GM21576 (cell line): Measurements from ENCODE around the gene TUBAL3.

Source experiments
- ATAC-seq: cut with Tn5 transposase; IDR thresholded peaks from one replicate; pipeline ENCODE4 v1.9.1; 2021; ENCODE audit warnings: mild to moderate bottlenecking, moderate library complexity; ENCODE audit not compliant: unreplicated experiment

TUBAL3 gene

DNA sequence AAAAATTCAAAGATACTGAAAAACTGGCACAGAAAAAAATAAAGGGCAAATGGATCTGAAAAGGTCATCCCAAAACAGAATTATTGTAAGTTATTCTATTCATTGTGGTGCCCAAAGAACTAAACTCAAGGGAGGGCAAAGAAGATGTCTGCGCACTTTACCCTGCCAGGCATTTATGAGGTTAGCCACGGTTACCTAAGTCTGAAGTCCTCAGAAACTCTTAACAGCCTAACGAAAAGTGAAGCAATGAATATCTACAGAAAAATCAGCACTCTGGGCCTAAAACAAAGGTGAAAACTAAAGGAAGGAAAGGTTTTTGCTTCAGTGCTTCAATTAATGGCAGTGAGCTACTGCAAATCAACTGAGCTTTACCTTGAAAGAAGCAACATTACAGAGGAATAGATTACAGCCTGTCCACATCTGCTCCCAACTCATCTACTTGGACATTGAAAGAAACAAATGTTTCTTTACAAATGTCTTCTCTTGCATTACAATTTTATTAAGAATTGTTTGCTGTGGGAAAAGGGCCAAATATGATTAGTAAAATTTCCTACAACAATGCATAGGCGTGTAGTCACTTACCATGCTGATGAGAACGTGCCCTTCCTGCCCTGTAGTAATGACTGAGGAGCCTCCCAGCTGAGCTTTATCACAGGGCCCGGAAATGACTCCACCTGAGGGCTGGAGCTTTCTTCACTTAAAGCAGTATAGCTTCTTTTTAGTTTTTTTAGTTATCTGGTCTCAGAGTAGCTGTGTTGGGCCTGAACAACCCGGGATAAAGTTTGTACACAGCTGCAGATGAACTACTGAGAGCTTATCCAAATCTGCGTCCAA lies at the start of gene TUBAL3:
TUBAL3 (minus strand) TSS at position 621 of the 834 bp plus-strand sequence; CDS start at position 585, 36 bp downstream.
- no peak for ATAC-seq

DNA sequence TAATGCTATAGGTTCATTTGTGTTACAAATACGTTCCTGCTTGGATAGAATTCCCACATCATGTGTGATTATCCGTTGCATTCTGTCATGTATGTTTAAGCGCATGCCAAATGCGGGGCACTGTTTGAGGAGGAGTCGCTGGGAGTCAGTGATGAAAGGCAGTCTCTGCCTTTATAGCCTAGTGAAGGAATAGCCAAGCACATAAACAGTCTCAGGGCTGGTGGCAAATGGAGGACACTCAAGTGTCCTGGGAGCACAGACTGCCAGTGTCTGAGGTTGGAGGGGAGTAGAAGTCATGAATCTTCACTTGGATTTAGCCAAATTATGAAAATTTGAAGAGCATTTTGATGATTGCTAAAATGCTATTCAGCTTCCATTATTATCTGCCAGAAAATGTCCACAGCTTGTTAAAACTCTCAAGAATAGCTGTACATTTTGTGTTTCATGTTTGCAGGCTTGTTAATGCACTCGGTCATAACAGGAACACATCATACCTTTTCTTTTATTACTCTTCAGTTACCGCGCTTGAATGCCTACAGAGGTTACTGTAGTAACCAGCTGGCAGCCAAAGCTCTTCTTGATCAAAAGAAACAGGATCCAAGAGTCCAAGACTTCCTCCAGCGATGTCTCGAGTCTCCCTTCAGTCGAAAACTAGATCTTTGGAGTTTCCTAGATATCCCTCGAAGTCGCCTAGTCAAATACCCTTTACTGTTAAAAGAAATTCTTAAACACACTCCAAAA lies 49.3 kb upstream of the TUBAL3 start:
- no peak for ATAC-seq

DNA sequence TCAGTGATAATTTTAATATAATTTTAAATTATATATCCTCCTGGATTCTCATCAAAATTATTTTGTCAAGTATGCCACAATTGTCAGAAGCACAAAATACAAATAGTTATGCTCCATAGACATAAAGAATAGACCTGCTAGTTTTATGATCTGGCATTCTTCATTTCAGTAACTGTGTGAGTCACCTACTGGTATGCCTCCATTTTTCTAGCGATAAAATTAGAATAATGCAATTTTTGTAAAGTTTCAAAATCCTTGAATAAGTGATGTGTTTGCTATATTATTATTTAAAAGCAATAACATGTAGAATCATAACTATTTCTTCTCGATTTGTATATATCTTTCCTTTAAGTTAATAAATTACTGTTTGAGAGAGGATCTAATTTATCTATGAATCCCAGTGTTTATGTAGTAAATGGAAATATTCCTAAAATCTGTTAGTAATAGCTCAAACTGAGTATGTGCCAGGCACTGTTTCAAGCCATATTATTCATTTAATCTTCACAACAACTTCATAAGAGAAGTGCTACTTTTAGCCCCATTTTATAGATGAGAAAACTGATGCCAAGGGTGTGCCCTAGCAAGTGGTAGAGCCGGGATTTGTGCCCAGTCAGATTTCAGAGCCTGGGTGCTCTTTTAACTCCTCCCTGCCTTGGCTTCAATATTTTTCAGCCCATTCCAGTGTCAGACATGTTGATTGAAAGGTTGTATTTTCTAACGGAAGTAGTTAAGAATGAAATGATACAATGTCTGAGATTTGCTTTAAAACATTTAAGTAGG lies 46.2 kb upstream of the TUBAL3 start:
- no peak for ATAC-seq

DNA sequence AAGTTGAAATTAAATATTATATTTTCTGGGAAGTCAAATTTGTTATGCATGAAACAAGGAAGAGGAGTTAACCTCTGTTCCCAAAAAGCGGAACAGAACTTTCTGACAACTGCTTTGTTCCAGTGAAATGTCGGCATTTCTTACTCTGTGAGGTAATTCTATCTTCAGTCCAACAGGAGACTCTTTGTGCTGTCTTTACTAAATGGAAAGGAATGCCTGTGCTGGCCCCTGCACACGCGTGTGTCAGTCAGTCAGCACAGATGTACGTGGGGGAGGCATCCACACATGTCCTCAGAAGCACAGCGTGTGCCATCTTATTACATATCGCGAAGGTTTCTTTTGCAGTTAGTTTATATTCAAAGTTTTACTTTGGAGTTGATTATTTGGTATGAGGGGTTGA lies 45.2 kb upstream of the TUBAL3 start:
- ATAC-seq, result no peak

DNA sequence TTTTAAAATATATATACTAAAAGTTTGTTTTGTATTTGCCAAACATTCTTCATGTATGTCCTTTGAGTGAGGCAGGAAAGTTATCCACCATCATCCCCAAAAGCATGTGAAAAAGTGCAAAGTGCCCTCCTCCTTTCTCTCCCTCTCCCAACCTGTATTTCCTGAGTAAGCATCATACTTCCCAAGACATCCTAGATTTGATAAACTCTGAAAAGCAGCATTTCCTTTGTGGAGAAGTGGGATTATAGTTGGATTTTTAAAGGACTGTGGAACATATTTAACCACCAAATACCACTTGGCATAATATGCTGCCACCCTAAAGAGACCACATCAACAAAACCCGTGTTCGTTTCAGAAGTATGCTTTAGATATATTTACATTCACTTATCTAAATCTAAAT lies 44.6 kb upstream of the TUBAL3 start:
- ATAC-seq, result no peak

DNA sequence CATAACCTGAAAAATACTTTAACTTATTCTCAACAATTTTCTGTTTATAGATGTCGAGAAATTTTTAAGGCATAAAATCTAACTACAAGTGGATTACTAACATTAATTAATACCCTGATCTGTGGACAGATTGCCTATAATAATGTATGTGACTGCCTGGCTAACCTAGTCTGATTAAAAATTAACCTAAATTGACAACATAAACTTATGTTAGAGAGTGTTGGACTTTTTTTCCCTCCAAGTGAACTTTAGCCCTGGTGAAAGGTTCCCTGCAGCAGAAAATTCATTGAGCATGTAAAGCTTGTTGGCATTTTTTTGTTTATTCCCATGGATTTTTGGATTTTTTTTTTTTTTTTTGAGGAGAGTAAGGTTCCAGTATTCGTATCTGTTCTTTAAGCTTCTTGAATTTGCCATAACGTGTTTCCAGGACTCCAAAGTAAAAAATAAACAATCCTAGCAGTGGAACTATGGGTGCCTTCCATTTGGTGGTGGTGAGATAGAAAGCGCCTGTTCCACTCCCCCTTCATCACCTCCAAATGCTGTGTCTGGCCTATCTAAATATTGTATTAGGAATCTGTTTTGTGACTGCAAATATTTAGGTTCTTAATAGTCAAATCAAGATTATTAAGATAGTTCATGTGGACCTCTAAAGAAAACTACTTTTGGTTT lies 43.8 kb upstream of the TUBAL3 start:
- no peak for ATAC-seq

DNA sequence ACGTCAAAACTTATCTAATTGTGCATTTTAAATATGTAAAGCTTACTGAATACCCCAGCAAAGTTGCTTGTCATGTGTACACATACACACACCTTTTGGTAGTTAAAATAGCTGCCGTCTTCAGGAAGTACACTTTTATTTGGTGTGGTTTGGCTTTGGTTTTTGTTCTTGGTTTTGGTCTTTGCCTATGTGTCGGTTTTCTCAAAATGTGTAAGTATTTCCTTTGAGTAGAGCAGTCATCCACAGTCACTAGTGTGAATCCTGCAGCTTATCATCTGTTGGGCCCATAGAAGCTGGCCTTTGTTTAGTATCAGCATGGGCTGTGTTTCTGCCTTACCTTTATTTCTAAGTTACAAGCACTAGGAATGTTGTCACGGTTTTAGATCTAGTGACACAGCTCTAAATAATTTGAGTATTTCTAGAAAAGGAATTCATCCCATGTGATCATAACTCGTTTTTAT lies 43.0 kb upstream of the TUBAL3 start:
- peak; percentile 57 for ATAC-seq

DNA sequence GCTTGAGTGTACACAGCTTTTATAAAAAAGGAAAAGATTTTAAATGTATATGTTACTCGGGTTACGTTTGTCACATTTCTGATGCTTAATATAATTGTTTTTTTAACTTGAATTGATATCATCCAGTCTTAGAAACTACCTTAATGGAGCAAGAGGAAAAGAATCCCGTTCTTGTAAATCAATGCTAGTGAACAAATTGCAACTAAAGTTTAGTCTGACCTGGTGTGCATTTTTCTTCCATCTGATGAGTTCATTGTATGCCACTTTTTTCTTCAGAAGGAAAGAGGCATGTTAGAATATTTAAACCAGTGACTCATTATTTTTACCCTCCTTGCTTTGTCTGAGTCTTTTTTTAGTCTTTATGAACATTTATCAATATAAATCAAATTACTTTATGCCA lies 42.4 kb upstream of the TUBAL3 start:
- no peak for ATAC-seq

DNA sequence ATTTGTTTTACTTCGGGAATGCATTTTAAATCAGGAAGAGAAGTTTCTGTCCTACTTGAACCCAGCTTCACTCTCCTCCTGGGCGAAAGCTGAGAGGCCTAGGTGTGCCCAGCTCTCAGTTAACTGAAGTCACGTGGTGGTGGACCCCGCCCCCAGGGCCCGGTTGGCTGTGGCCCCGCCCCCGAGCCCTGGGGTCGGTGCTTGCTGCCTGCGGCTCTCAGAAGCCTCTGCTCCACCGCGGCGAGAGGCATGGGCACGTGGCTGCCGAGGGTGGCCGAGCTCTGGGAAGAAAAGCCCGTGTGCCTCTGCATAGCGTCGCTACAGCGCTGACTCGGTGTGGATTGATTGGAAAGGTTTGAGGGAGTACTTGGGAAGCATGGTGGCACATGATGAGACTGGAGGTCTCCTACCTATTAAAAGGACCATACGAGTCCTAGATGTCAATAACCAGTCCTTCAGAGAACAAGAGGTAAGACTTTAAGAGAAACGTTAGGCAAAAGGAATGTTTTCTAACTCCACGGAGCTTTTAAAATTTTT lies 41.8 kb upstream of the TUBAL3 start:
- ATAC-seq, result no peak

DNA sequence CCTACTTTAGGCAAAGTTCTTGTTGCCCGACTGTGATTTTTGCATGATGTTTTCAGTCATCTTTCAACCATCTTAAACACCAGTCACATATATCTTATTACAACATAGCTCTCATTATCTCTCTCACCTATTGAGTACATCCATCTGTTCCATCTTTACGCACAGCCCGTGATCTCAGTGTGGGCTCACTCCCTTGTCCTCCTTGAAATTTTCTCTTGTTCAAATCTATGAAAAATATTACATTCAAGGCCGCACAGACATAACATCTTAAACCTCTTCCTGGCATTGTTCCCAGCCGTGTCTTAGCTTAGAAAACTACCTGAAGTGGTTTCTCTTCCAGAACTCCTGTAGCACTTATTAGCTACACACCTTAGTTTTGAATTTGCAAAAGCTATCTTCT lies 40.4 kb upstream of the TUBAL3 start:
- ATAC-seq, result no peak

DNA sequence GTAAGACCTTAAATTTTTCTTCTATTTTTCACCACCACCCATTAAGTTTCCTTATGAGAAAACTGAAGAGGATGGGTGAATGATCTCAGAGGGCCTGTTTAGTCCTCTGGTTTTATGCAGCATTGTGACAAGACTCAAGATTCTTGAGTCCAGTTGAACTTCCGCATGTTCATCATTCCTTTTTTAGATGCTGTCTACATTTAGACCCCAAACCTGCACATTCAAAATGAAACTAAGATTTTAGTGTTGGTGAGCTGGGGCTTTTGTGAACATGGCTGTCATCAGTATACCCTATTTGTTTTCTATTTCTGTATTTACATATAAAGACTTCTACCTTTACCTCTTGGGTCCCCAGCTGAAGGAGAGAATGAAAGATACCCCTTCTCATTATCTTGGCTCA lies 38.8 kb upstream of the TUBAL3 start:
- peak; percentile 67 for ATAC-seq

DNA sequence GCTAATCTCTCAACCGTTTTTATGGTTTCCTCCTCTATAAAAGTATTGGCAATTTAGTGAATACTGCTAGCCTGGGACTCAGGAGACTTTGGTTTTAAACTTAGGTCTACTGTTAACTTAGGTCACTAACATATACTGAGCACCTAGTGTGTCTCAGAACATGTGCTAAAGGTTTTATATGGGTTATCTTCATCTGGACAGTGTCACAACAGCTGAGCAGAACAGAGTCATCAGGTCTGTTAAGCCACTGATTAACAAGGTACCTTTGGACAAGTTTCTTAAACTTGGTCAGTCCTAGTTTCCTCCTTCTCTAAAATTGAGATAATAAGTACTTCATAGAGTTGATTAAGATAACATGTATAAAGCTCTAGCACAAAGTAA lies 38.4 kb upstream of the TUBAL3 start:
- peak; percentile 17 for ATAC-seq

DNA sequence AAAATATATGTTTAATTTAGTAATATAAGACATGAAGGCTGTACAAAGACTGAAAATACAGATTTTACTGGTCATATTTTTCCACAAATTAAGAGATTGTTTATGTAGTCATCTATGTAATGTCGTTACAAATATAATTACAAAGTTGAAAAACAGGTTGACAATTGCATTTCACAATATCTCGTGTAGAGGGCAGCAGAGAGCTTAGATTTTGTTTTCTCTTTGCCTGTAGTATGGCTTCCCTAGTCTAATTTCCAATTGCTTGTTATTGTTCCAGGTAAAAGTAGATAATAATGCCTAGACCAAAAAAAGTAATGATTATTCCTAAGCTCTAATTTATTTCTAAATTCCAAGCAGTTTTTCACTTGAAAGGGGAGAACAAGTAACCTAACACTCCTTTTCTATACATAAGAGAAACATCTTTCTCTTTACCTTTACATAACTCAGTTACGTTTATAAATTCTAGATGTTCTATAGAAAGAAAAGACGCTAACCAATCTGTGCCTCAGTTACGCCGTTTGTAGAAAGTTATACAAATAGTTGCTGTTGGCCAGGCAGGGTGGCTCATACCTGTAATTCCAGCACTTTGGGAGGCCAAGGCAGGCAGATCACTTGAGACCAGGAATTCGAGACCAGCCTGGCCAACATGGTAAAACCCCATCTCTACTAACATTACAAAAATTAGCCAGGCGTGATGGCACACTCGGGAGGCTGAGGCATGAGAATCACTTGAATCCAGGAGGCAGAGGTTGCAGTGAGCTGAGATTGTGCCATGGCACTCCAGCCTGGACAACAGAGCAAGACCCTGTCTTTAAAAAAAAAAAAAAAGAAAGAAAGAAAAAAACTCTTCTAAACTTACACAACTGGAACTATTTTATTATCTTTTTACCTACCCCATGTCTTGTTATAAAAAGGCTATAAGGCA lies 37.7 kb upstream of the TUBAL3 start:
- ATAC-seq, result no peak

DNA sequence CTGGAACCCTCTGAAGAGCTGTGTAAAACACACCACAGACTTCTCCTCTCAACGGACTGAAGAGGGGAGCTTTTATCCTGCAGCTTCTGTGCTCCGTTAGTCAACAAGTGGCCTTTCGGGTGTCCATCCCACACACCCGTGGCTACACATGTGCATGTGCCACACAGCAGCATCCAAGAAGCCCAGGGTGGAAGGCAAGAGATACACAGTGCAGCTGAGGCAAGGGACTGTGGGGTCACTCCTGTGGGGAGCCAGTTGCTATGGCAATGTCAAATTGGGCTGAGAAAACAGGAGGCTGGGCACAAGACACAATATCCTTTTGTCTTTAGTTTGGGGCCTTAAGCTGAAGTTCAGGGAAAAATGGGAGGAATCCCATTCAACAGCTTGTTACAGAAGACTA lies 36.5 kb upstream of the TUBAL3 start:
- no peak for ATAC-seq

DNA sequence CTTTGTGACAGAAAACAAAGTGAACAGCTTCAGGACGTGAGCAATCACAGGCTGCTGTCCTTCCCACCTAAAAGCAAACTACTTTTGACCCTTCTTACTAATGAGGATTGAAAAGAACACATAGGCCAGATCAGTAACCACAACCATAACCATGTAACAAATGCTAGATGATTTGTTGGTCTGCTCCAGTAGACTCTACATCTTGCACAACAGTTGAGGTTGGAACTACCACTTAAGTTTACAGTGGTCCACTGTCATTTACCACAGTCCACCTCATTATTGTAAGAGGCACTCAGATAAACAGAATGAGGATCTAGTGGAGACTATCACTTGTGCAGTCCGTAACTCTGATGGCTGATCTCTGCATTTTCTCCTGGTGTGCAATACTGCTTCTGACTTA lies 35.6 kb upstream of the TUBAL3 start:
- no peak for ATAC-seq

DNA sequence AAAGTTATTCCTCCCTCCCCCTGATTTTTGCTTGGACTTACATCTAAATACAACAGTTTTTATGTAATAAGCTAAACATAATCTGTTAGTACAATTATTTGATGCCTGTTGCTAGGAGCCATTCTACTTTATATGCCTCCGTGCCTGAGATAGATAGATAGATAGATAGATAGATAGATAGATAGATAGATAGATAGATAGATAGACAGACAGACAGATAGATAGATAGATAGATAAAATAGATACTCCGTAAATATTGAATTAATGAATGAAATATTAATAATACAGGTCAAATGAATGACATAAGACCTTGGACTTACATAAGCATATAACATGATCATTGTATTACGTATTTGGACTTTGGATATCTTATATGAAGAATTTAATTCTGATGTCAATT lies 30.7 kb upstream of the TUBAL3 start:
- no peak for ATAC-seq

DNA sequence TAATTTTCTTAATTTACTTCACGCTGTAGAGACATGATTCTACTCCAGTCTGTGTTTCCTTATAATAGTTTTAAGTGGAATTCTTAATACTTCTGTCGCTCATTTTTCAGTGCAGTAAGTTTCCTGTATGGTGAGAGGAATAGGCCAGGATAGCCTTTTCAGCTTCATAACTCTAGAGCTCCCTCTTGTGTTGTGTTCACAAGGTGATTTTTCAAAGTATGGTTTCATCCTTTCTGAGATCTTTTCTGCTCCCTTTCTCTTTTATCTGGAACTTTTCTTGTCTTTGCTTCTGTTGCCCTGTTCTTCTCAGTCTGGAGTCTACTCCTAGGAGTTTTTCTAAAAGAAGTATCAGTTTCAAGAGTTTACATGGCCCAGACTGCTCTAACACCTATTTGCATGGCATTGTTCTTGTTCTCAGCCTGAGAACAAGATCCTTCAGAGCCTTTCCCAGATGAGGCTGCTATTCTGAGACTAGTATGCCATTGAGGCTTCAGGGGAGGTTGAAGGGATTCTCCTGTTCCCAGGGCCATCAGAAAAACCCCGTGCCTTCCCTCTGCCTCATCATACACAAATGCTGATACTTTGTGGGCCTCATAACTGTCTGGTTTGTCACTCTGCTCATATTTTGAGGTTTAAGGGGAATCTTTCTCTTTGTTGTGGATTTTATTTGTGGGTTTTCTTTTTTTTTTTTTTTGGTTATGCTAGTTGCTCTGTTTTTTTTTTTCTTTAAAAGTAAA lies 29.6 kb upstream of the TUBAL3 start:
- ATAC-seq, result no peak

DNA sequence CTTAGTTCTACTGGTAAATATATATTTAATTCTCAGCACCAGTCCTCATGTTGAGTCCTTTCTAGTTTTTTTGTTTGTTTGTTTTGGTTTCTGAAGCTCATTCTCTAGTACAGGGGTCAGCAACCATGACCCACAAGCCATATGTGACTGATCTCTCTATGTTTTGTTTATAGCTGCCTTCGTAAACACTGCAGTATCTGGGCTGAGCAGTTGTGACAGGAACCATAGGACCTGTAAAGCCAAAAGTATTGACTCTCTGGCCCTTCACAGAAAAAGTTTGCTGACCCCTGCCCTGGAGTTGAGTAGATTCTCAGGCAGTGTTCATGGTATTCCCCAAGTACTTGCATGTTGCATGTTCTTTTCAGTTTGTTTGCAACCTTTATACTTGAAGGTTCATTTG lies 28.6 kb upstream of the TUBAL3 start:
- ATAC-seq, result no peak

DNA sequence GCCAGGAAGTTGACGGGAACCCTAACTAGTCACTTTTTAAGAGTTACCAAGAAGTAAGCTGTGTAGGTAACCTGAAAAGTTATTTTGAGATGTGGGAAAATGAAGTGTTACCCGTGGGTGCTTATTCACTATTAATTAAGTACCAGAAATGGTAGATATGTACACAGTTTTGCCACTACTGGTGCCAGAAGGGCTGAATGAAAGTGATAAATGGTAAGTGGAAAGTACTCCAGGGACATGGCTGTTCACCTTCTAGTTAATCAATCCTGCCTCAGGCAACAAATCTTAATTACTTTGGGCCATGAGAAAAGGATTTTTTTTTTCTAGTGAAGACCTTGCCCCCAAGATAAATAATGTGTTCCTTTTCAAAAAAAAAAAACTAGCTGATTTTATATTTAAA lies 23.5 kb upstream of the TUBAL3 start:
- ATAC-seq, result no peak
